A549 (cell line): ENCODE measurements around the gene GSTO1.

Experiments used
- CTCF ChIP-seq: fragments of >200 bp; sonication (Bioruptor Twin); formaldehyde crosslinking; IDR thresholded peaks from 3 replicates; pipeline ENCODE4 v1.5.1; 2016
- EP300 ChIP-seq, 2 experiments: fragments of >200 bp; sonication (Bioruptor Twin); formaldehyde crosslinking; IDR thresholded peaks; 2 replicates in 1 of 2; 3 replicates in 1 of 2; pipeline ENCODE4 v1.6.1; 2016 to 2017
- GATA3 ChIP-seq: IDR thresholded peaks from 2 replicates; pipeline ENCODE4 v1.6.1; 2012; ENCODE audit warnings: borderline replicate concordance
- JUNB ChIP-seq: fragments of >200 bp; sonication (Bioruptor Twin); formaldehyde crosslinking; IDR thresholded peaks from 2 replicates; pipeline ENCODE4 v1.6.1; 2016
- KDM5A ChIP-seq: fragments of 200-600 bp; sonication (generic); IDR thresholded peaks from 2 replicates; pipeline ENCODE4 v1.6.1; 2016; ENCODE audit warnings: antibody characterized with exemption, mild to moderate bottlenecking
- NFE2L2 ChIP-seq: fragments of 150-350 bp; conservative IDR thresholded peaks from 2 replicates; pipeline ENCODE4 v1.6.1; 2014; ENCODE audit warnings: low read length
- POLR2A ChIP-seq: IDR thresholded peaks from 2 replicates; pipeline ENCODE4 v1.6.1; 2012; ENCODE audit warnings: mild to moderate bottlenecking, low read length
- REST ChIP-seq: fragments of 200-600 bp; sonication (generic); IDR thresholded peaks from 2 replicates; pipeline ENCODE4 v1.6.1; 2016; ENCODE audit warnings: antibody characterized with exemption, mild to moderate bottlenecking, moderate library complexity
- RNF2 ChIP-seq: fragments of 200-600 bp; sonication (generic); IDR thresholded peaks from 2 replicates; pipeline ENCODE4 v1.6.1; 2016; ENCODE audit warnings: low read depth, mild to moderate bottlenecking, antibody characterized with exemption, moderate library complexity, borderline replicate concordance
- SREBF2 ChIP-seq: fragments of 450-650 bp; IDR thresholded peaks from 2 replicates; pipeline ENCODE4 v1.6.1; 2014; ENCODE audit warnings: mild to moderate bottlenecking, moderate library complexity
- TP53 ChIP-seq: fragments of 250-450 bp; sonication (Bioruptor Pico); IDR thresholded peaks from 2 replicates; pipeline ENCODE4 v1.5.0; 2021; ENCODE audit warnings: mild to moderate bottlenecking, moderate library complexity
- ZNF302 ChIP-seq: fragments of 250-450 bp; sonication (Bioruptor Pico); IDR thresholded peaks from 2 replicates; pipeline ENCODE4 v1.9.0; 2021; ENCODE audit warnings: inconsistent platforms, mild to moderate bottlenecking, moderate library complexity

GRCh38 chr10:104314591-104315485 lies 60.1 kb downstream of the GSTO1 start:
- TF ChIP-seq TP53 (CRISPR knock-in tag) (no peak), RNF2 (no peak), CTCF (no peak), JUNB (no peak), POLR2A (no peak), EP300 (IDR thresholded peaks at IDR 0.05) (no peak), SREBF2 (no peak), REST (no peak), ZNF302 (CRISPR knock-in tag) (no peak), NFE2L2 (no peak), KDM5A (no peak), GATA3 (no peak)
